Measurements from ENCODE around the gene HDGF. TPM values are rescaled to one million over a fixed set of nuclear protein-coding genes. Genes with fewer than 3 reads are reported as not detected.

Gene HDGF
- total RNA-seq, 2 experiments from 2014 or later, result 357 to 365 TPM

DNA sequence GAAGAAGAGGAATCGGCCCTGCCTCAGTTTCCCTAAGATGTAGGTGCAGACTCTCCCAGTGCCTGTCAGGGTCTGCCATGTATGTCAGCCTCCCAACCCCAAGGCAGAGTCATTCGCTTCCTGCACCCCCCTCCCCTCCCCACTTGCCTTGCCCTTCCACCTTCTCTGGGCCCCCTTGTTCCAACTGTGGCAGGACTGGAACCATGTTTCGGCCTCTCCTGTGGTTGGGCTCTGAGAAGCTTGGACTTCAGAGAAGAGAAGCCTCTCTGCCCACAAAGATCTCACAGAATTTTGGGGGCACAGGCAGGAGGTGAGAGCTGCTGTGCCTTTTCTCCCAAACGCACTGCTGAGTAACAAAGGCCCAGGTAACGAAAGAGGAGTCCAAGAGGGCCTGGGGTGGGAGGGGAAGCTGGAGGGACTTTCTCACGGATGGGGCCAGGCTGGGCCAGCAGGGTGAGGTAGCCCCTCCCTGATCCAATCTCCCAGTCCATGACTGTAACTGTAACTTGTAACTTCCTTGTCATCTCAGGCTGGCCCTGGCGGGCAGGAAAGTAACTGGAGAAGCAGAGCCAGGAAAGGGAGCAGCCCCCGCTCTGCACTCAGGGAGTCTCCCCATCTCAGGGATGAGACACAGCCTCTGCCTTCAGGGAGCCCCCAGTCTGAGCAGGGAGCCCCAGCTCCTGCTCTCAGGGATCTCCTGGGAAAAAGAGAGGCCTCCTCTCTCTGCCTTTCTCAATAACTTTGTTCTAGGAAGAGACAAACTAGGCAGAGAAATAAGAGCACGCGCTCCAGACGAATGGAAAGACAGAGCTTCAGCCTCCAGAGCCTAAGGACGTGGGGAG lies 57.4 kb downstream of the HDGF start:
- Mint-ChIP-seq H3K9me3 (no peaks in the 10 kb centered on the region), H3K27ac (no peak overlapping the region), H3K27me3 (peaks cover 62% of the 10 kb centered on the region), H3K36me3 (no peaks in the 10 kb centered on the region), H3K4me3 (no peak overlapping the region), H3K4me1 (ENCODE audit: low read depth) (peaks cover 10% of the 10 kb centered on the region)
- DNase-seq, result no peak
- intact Hi-C loops (cut with micrococcal nuclease), result no loop called here
- ChIA-PET CTCF (interaction anchor here (1.2 to 36.2 kb wide), 3 partner anchors 17 to 166 kb away, joined by 3 to 1179 read pairs (median 3); partner anchors contain the start of genes CRABP2, ISG20L2, METTL25B and NES), POLR2A (interaction anchor here (0.6 kb wide), 1 partner anchor 73 kb away, joined by 5 read pairs; no protein-coding TSS in a partner anchor)

DNA sequence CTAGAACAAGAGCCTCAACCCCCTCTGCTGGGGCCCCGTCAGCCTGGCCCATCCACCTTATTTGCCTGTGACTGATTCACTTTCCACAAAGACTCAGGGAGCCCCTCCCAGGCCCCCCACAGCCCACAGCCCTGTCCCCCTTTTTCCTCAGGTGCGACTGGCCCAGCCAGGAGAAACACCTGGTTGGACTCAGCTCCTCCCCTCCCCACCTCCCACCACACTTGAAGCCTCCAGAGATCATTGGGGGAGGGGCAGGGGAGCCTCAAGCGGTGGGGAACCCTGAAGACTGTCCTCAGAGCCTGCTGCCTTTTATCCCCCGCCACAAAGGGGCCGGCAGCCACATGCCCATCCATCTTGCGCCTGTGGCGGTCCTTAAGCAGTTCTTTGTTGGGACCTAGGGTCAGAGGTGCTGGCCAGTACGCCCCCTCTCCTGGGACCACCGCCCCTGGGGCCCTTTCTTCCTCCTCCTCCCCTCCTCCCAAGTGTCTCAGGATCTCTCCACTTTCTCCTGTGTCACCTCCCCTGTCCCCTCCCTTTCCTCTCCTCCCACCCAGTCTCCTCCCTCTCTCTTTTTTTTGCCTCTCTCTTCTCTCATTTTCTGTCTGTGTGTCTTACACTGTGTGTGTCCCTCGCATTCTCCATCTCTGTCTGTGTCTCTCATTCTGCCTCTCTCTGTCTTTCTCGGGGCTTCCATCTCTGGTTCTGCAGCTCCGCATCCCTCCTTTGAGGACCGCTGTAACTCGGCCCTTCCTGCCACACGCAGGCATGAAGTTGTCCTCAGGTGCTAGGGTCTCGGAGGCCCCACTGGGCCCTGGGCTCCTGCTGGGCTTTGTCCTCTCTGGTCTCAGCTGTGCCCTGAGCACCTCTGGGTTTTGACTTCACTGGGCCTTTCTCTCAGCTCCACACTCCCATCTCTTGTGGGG lies 58.3 kb downstream of the HDGF start:
- Mint-ChIP-seq H3K27me3 (peaks cover 68% of the 10 kb centered on the region), H3K9me3 (no peaks in the 10 kb centered on the region), H3K36me3 (no peaks in the 10 kb centered on the region), H3K4me1 (ENCODE audit: low read depth) (peaks cover 10% of the 10 kb centered on the region), H3K4me3 (no peak overlapping the region), H3K27ac (no peak overlapping the region)
- POLR2A ChIA-PET, result no interaction called here
- no peak for DNase-seq
- intact Hi-C loops (cut with micrococcal nuclease), result no loop called here
- CTCF ChIA-PET, result interaction anchor here (1.2 to 36.2 kb wide), 3 partner anchors 16 to 198 kb away, joined by 3 to 1179 read pairs (median 58); partner anchors contain the start of genes CRABP2, ISG20L2, METTL25B and NES

- intact Hi-C loops (cut with micrococcal nuclease), result no loop called here
- H3K4me3 Mint-ChIP-seq, result no peak overlapping the region
- POLR2A ChIA-PET, result no interaction called here
- no peak overlapping the region for H3K27ac Mint-ChIP-seq
- peaks cover 65% of the 10 kb centered on the region for H3K27me3 Mint-ChIP-seq
- no peak for DNase-seq
- H3K4me1 Mint-ChIP-seq (ENCODE audit: low read depth), result peaks cover 10% of the 10 kb centered on the region
- H3K36me3 Mint-ChIP-seq, result no peaks in the 10 kb centered on the region
- H3K9me3 Mint-ChIP-seq, result no peaks in the 10 kb centered on the region
- CTCF ChIA-PET, result interaction anchor here (4.3 to 36.2 kb wide), 3 partner anchors 22 to 199 kb away, joined by 58 to 1179 read pairs (median 78); partner anchors contain the start of genes CRABP2, ISG20L2, METTL25B and NTRK1
Measured at GRCh38 chr1:156692441-156692924, 59.0 kb downstream of the HDGF start.

Other genes with a start within 250 kb of the HDGF start
- gene IQGAP3, start 179.1 kb downstream of the HDGF start, total RNA-seq, result 10 to 100 TPM; 16.9 to 19.3 TPM
- under 1 TPM; 0.51 to 0.90 TPM for gene TTC24, start 172.0 kb downstream of the HDGF start, total RNA-seq
- 10 to 100 TPM; 73.6 to 76.7 TPM for gene NAXE, start 159.9 kb downstream of the HDGF start, total RNA-seq
- 10 to 100 TPM; 40.2 to 43.2 TPM for gene GPATCH4, start 150.2 kb downstream of the HDGF start, total RNA-seq
- gene HAPLN2, start 132.3 kb downstream of the HDGF start, total RNA-seq, result under 1 TPM; 0.21 to 0.34 TPM
- gene BCAN, start 109.6 kb downstream of the HDGF start, total RNA-seq, result not detected
- gene NES, start 74.3 kb downstream of the HDGF start, total RNA-seq, result under 1 TPM in 1 of 2 experiments, not detected in 1; 0.07 TPM
- gene CRABP2, start 46.1 kb downstream of the HDGF start, total RNA-seq, result 1 to 10 TPM; 1.1 to 2.3 TPM
- gene METTL25B, start 23.2 kb downstream of the HDGF start, total RNA-seq, result 10 to 100 TPM; 43.0 to 46.3 TPM
- 10 to 100 TPM; 35.6 to 36.8 TPM for gene ISG20L2, start 22.9 kb downstream of the HDGF start, total RNA-seq
- gene MRPL24, start 10.6 kb downstream of the HDGF start, total RNA-seq, result 100 to 1,000 TPM; 105 to 106 TPM
- gene PRCC, start 15.9 kb upstream of the HDGF start, total RNA-seq, result 10 to 100 TPM; 58.6 to 67.2 TPM
- gene SH2D2A, start 65.2 kb upstream of the HDGF start, total RNA-seq, result 100 to 1,000 TPM; 280 to 294 TPM
- gene INSRR, start 107.4 kb upstream of the HDGF start, total RNA-seq, result under 1 TPM; 0.05 to 0.14 TPM
- gene NTRK1, start 109.2 kb upstream of the HDGF start, total RNA-seq, result 1 to 10 TPM; 6.4 to 6.7 TPM
- gene PEAR1, start 142.0 kb upstream of the HDGF start, total RNA-seq, result not detected
- not detected for gene LRRC71, start 169.0 kb upstream of the HDGF start, total RNA-seq

Measured in activated CD4-positive, alpha-beta memory T cell treated with anti-CD3 and anti-CD28 coated beads for 36 hours (primary cell).